Nephron progenitor cell (in vitro differentiated cells): ENCODE data around the gene ZBED1.
"Not testable (repeated sequence)": the region's sequence is repeated elsewhere in the genome, so short reads cannot be mapped to it uniquely, and the experiment has no call there.

ENCODE experiments used
- DNase-seq: peaks from one replicate; pipeline ENCODE4 v3.0.0; 2021
- H3K27ac Mint-ChIP-seq: 2 replicates; pipeline ENCODE4 v1.8.0; 2021; ENCODE audit warnings: mild to moderate bottlenecking, moderate library complexity, mixed read lengths
- H3K27me3 Mint-ChIP-seq: 2 replicates; pipeline ENCODE4 v1.8.0; 2021; ENCODE audit warnings: mild to moderate bottlenecking, low read depth, mixed read lengths; ENCODE audit not compliant: poor library complexity
- H3K36me3 Mint-ChIP-seq: 2 replicates; pipeline ENCODE4 v1.8.0; 2021; ENCODE audit warnings: low read depth, mixed read lengths
- H3K4me1 Mint-ChIP-seq: 2 replicates; pipeline ENCODE4 v1.8.0; 2021; ENCODE audit warnings: mixed read lengths
- H3K4me3 Mint-ChIP-seq: 2 replicates; pipeline ENCODE4 v1.8.0; 2021; ENCODE audit warnings: mild to moderate bottlenecking, moderate library complexity, mixed read lengths
- H3K9me3 Mint-ChIP-seq: 2 replicates; pipeline ENCODE4 v1.8.0; 2021; ENCODE audit warnings: mild to moderate bottlenecking, moderate library complexity, mixed read lengths
- TF ChIP-seq, protein P1 (sequence below): fragments of 200-600 bp; sonication (generic); IDR thresholded peaks from 2 replicates; pipeline ENCODE4 v1.5.0; 2021; ENCODE audit warnings: antibody characterized with exemption

ZBED1 gene

GRCh38 chrX:2469196-2469685 lies 31.5 kb downstream of the ZBED1 start:
- H3K36me3 Mint-ChIP-seq = peaks cover 22% of the 10 kb centered on the region
- peak overlapping the region; percentile 66 for H3K27ac Mint-ChIP-seq
- H3K9me3 Mint-ChIP-seq = peaks cover 15% of the 10 kb centered on the region
- peaks cover 4% of the 10 kb centered on the region for H3K4me1 Mint-ChIP-seq
- H3K4me3 Mint-ChIP-seq = no peak overlapping the region
- H3K27me3 Mint-ChIP-seq = peaks cover 5% of the 10 kb centered on the region
- DNase-seq = no peak
- TF ChIP-seq, protein P1, sequence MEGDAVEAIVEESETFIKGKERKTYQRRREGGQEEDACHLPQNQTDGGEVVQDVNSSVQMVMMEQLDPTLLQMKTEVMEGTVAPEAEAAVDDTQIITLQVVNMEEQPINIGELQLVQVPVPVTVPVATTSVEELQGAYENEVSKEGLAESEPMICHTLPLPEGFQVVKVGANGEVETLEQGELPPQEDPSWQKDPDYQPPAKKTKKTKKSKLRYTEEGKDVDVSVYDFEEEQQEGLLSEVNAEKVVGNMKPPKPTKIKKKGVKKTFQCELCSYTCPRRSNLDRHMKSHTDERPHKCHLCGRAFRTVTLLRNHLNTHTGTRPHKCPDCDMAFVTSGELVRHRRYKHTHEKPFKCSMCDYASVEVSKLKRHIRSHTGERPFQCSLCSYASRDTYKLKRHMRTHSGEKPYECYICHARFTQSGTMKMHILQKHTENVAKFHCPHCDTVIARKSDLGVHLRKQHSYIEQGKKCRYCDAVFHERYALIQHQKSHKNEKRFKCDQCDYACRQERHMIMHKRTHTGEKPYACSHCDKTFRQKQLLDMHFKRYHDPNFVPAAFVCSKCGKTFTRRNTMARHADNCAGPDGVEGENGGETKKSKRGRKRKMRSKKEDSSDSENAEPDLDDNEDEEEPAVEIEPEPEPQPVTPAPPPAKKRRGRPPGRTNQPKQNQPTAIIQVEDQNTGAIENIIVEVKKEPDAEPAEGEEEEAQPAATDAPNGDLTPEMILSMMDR = no peak

DNA sequence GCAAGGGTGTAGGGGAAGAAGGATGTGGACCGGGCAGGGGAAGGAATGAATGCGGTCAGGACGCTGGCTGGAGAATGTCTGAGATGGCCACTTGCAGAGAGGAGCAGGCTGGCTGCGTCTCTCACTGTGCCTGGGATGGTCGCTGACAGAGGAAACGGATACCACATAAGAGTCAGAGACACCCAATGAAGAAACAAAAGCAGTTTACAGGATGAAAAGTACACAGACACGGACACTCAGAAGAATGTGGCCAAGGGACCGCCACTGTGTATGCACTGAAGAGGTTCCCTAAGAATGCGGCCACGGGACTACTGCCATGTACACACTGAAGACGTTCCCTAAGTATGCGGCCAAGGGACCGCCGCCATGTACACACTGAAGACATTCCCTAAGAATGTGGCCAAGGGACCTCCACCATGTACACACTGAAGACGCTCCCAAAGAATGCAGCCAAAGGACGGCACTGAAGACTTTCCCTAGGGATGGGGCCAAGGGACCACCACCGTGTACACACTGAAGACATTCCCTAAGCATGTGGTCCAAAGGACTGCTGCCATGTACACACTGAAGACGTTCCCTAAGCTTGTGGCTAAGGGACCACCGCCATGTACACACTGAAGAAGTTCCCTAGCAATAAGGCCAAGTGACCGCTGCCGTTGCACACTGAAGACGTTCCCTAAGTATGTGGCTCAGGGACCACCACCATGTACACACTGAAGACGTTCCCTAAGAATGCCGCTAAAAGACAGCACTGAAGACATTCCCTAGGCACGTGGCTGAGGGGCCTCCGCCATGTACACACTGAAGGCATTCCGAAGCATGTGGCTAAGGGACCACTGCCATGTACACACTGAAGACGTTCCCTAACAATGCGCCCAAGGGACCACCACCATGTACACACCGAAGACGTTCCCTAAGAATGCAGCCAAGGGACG lies 32.2 kb downstream of the ZBED1 start:
- TF ChIP-seq, protein P1 = no peak
- Mint-ChIP-seq H3K9me3 (peaks cover 15% of the 10 kb centered on the region), H3K4me1 (peaks cover 6% of the 10 kb centered on the region), H3K36me3 (peaks cover 25% of the 10 kb centered on the region), H3K27ac (peak overlapping the region; percentile 41), H3K27me3 (peaks cover 5% of the 10 kb centered on the region), H3K4me3 (no peak overlapping the region)
- DNase-seq = no peak

- no peak for DNase-seq
- Mint-ChIP-seq H3K27ac (peak overlapping the region; percentile 13), H3K27me3 (peaks cover 5% of the 10 kb centered on the region), H3K4me3 (no peak overlapping the region), H3K4me1 (peaks cover 18% of the 10 kb centered on the region), H3K36me3 (peaks cover 28% of the 10 kb centered on the region), H3K9me3 (peaks cover 15% of the 10 kb centered on the region)
- TF ChIP-seq, protein P1 = no peak
These were observed 33.7 kb downstream of the ZBED1 start for GRCh38 chrX:2466876-2467656.

DNA sequence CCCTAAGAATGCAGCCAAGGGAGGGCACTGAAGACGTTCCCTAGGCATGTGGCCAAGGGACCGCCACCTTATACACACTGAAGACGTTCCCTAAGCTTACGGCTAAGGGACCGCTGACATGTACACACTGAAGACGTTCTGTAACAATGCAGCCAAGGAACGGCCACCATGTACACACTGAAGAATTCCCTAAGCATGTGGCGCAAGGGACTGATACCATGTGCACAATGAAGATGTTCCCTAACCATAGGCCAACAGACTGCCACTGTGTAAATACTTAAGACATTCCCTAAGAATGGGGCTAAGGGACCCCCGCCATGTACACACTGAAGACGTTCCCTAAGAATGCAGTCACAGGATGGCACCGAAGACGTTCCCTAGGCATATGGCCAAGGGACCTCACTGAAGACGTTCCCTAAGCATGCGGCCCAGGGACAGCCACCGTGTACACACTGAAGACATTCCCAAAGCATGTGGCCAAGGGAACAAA lies 36.1 kb downstream of the ZBED1 start:
- no peak overlapping the region for H3K27ac Mint-ChIP-seq
- no peak for DNase-seq
- H3K9me3 Mint-ChIP-seq = peaks cover 9% of the 10 kb centered on the region

GRCh38 chrX:2463973-2464676 lies 36.7 kb downstream of the ZBED1 start:
- Mint-ChIP-seq H3K27me3 (peaks cover 3% of the 10 kb centered on the region), H3K36me3 (peaks cover 17% of the 10 kb centered on the region), H3K4me3 (no peak overlapping the region), H3K4me1 (peaks cover 27% of the 10 kb centered on the region), H3K27ac (no peak overlapping the region), H3K9me3 (peaks cover 4% of the 10 kb centered on the region)
- TF ChIP-seq, protein P1 = no peak
- DNase-seq = no peak

More for the DNA sequence above, 36.1 kb downstream of the ZBED1 start:
- TF ChIP-seq, protein P1 = no peak
- no peak overlapping the region for H3K4me3 Mint-ChIP-seq
- H3K36me3 Mint-ChIP-seq = peaks cover 23% of the 10 kb centered on the region
- peaks cover 27% of the 10 kb centered on the region for H3K4me1 Mint-ChIP-seq
- peaks cover 3% of the 10 kb centered on the region for H3K27me3 Mint-ChIP-seq

- H3K4me3 Mint-ChIP-seq, H3K27me3 Mint-ChIP-seq, DNase-seq, H3K9me3 Mint-ChIP-seq: not testable (repeated sequence)
- Mint-ChIP-seq H3K27ac (peak overlapping the region; percentile 33), H3K36me3 (peaks cover 12% of the 10 kb centered on the region), H3K4me1 (peaks cover 27% of the 10 kb centered on the region)
These were observed 37.3 kb downstream of the ZBED1 start for GRCh38 chrX:2463481-2463880.
